OCI-LY7 (cell line): ENCODE data around the gene TEPSIN. TPM values are rescaled to one million over a fixed set of nuclear protein-coding genes. Genes with fewer than 3 reads are reported as not detected.

Source experiments
- BruUV-seq: library from RNA; stranded (reverse); fragments of 400-500 nt; replicated peaks from 2 replicates; lab custom pipeline; 2021; lab: Mats Ljungman, UMichigan
- CTCF ChIA-PET: fragments of 300-600 bp; sonication (Branson Sonifier 250); formaldehyde crosslinking; loops from one replicate; lab custom pipeline; 2022; ENCODE audit warnings: antibody characterized with exemption; ENCODE audit not compliant: unreplicated experiment; lab: Charles Lee
- POLR2A ChIA-PET: fragments of 300-600 bp; sonication (Branson Sonifier 250); formaldehyde crosslinking; loops from one replicate; lab custom pipeline; 2022; ENCODE audit warnings: antibody characterized with exemption; lab: Charles Lee
- DNase-seq: peaks from one replicate; pipeline ENCODE4 v3.0.0-alpha.2; 2015; ENCODE audit warnings: low spot score
- H2AFZ ChIP-seq: fragments of 200-600 bp; sonication (generic), shearing (Covaris generic); 2 replicates; pipeline ENCODE4 v1.6.1; 2014; ENCODE audit warnings: mild to moderate bottlenecking, antibody characterized with exemption, low read length, moderate library complexity
- H3K27ac ChIP-seq: fragments of 200-600 bp; sonication (generic); 2 replicates; pipeline ENCODE4 v1.5.1; 2014; ENCODE audit warnings: mixed run types, low read depth, mild to moderate bottlenecking, moderate library complexity, low read length, inconsistent platforms; ENCODE audit not compliant: poor library complexity, severe bottlenecking
- H3K36me3 ChIP-seq: fragments of 200-600 bp; sonication (generic); 2 replicates; pipeline ENCODE4 v1.6.1; 2014; ENCODE audit warnings: mild to moderate bottlenecking, antibody characterized with exemption, low read length, moderate library complexity, mixed read lengths; ENCODE audit not compliant: insufficient read depth
- H3K4me1 ChIP-seq: fragments of 200-600 bp; sonication (generic); 2 replicates; pipeline ENCODE4 v1.5.1; 2014; ENCODE audit warnings: mild to moderate bottlenecking, low read length; ENCODE audit not compliant: insufficient read depth, poor library complexity, severe bottlenecking
- H3K4me2 ChIP-seq: fragments of 200-600 bp; sonication (generic); 2 replicates; pipeline ENCODE4 v1.6.1; 2014; ENCODE audit warnings: mild to moderate bottlenecking, low read length
- H3K4me3 ChIP-seq: fragments of 200-600 bp; sonication (generic); 2 replicates; pipeline ENCODE4 v1.5.1; 2014; ENCODE audit warnings: mild to moderate bottlenecking, low read depth, low read length; ENCODE audit not compliant: poor library complexity, severe bottlenecking
- H3K79me2 ChIP-seq: fragments of 200-600 bp; sonication (generic); 2 replicates; pipeline ENCODE4 v1.6.1; 2016; ENCODE audit warnings: low read depth, mild to moderate bottlenecking, low read length, moderate library complexity, mixed read lengths; ENCODE audit not compliant: insufficient read depth
- H3K9me2 ChIP-seq: fragments of 200-600 bp; sonication (generic); 2 replicates; pipeline ENCODE4 v1.6.1; 2016; ENCODE audit warnings: mild to moderate bottlenecking, low read length, mixed read lengths; ENCODE audit not compliant: insufficient read depth
- H3K9me3 ChIP-seq: fragments of 200-600 bp; sonication (generic); 2 replicates; pipeline ENCODE4 v1.6.1; 2014; ENCODE audit warnings: mild to moderate bottlenecking, mixed run types, low read length, mixed read lengths
- H4K20me1 ChIP-seq: fragments of 200-600 bp; sonication (generic); 2 replicates; pipeline ENCODE4 v1.6.1; 2014; ENCODE audit warnings: mild to moderate bottlenecking, antibody characterized with exemption, low read length, moderate library complexity, mixed read lengths; ENCODE audit not compliant: insufficient read depth
- EZH2phosphoT487 ChIP-seq: fragments of 200-600 bp; sonication (generic); IDR thresholded peaks from 2 replicates; pipeline ENCODE4 v1.6.1; 2018; ENCODE audit warnings: low read depth, borderline replicate concordance, mild to moderate bottlenecking, mixed run types, antibody characterized with exemption, low read length, moderate library complexity, mixed read lengths
- intact Hi-C: fragments of 100-400 bp; cut with micrococcal nuclease; formaldehyde crosslinking; loops from one replicate; pipeline ENCODE4 v1.10.0; 2022; ENCODE audit not compliant: unreplicated experiment
- total RNA-seq, 2 experiments: library from RNA; depleted of rRNA in 1 of 2; stranded (reverse); fragments of >200 nt in 1 of 2; shearing (Covaris generic) in 1 of 2; gene quantifications; 2 replicates each; pipeline ENCODE4 v1.2.3, GENCODE V29; 2014 to 2022
- TF ChIP-seq, protein P1 (sequence below): fragments of 200-600 bp; sonication (generic); conservative IDR thresholded peaks from 2 replicates; pipeline ENCODE4 v1.5.1; 2014; ENCODE audit warnings: mild to moderate bottlenecking, antibody characterized with exemption, low read length, moderate library complexity, mixed read lengths

The TEPSIN gene
- total RNA-seq, 2 experiments from 2014 or later: 46.4 to 75.3 TPM

GRCh38 chr17:81260171-81260570, 21.3 kb upstream of the TEPSIN start:
- TF ChIP-seq EZH2phosphoT487: no peak
- TF ChIP-seq, protein P1, sequence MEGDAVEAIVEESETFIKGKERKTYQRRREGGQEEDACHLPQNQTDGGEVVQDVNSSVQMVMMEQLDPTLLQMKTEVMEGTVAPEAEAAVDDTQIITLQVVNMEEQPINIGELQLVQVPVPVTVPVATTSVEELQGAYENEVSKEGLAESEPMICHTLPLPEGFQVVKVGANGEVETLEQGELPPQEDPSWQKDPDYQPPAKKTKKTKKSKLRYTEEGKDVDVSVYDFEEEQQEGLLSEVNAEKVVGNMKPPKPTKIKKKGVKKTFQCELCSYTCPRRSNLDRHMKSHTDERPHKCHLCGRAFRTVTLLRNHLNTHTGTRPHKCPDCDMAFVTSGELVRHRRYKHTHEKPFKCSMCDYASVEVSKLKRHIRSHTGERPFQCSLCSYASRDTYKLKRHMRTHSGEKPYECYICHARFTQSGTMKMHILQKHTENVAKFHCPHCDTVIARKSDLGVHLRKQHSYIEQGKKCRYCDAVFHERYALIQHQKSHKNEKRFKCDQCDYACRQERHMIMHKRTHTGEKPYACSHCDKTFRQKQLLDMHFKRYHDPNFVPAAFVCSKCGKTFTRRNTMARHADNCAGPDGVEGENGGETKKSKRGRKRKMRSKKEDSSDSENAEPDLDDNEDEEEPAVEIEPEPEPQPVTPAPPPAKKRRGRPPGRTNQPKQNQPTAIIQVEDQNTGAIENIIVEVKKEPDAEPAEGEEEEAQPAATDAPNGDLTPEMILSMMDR: no peak
- Histone ChIP-seq H3K4me3 (no peak overlapping the region), H4K20me1 (no peaks in the 10 kb centered on the region), H3K27ac (no peak overlapping the region), H3K9me3 (no peaks in the 10 kb centered on the region), H2AFZ (no peak overlapping the region), H3K36me3 (peaks cover 19% of the 10 kb centered on the region; the same call in 1 of the 2 replicates), H3K79me2 (no peaks in the 10 kb centered on the region), H3K4me1 (no peaks in the 10 kb centered on the region), H3K9me2 (no peaks in the 10 kb centered on the region), H3K4me2 (no peak overlapping the region)
- CTCF ChIA-PET: no interaction called here
- DNase-seq: no peak
- POLR2A ChIA-PET: no interaction called here
- intact Hi-C loops: no loop called here
- BruUV-seq: no TSS peak

DNA sequence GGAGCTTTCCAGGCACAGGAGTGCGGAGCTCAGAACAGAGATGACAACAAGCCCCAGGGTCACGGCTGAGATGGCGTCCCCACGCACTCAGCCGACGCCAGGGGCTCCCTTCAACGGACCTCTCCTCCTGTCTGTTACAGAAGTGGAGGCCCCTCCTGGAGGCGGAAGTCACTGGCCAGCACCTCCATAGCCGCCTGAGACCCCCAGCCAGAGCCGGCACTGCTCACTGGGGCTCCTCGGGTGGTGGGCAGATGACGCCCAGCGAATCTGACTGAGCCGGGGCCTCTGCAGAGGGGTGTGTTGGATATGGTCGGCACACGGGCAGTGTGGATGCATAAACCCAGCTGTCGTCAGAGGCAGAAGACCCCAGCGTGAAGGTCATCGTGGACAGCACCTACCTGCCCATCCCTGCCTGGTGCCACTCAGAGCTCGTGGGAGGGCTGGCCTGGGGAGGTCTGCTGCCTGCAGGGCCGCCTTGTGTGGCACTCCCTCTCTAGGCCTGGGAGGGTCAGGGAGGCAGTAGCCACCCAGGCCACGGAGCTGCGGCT, 20.3 kb upstream of the TEPSIN start:
- peaks cover 20% of the 10 kb centered on the region; the same call in 1 of the 2 replicates for H3K36me3 ChIP-seq
- no peak for DNase-seq
- BruUV-seq: no TSS peak

GRCh38 chr17:81258292-81258691, 19.4 kb upstream of the TEPSIN start:
- no peak for DNase-seq
- Histone ChIP-seq H3K4me1 (peaks cover under 1% of the 10 kb centered on the region), H3K4me2 (no peak overlapping the region), H3K9me2 (no peaks in the 10 kb centered on the region), H3K27ac (no peak overlapping the region), H3K36me3 (peaks cover 24% of the 10 kb centered on the region; the same call in 1 of the 2 replicates), H3K9me3 (no peaks in the 10 kb centered on the region), H3K79me2 (no peaks in the 10 kb centered on the region), H2AFZ (no peak overlapping the region), H4K20me1 (no peaks in the 10 kb centered on the region), H3K4me3 (no peak overlapping the region)
- ChIA-PET CTCF (no interaction called here), POLR2A (interaction anchor here (0.6 to 0.9 kb wide), 3 partner anchors 16 to 340 kb away, joined by 3 to 5 read pairs (median 3); no protein-coding TSS in a partner anchor)
- BruUV-seq: no TSS peak
- TF ChIP-seq EZH2phosphoT487: no peak
- TF ChIP-seq, protein P1: no peak
- intact Hi-C loops: no loop called here

More for the DNA sequence above, 20.3 kb upstream of the TEPSIN start:
- POLR2A ChIA-PET: interaction anchor here (0.9 kb wide), 1 partner anchor 189 kb away, joined by 3 read pairs; no protein-coding TSS in a partner anchor
- Histone ChIP-seq H3K79me2 (no peaks in the 10 kb centered on the region), H4K20me1 (no peaks in the 10 kb centered on the region), H3K9me2 (no peaks in the 10 kb centered on the region), H2AFZ (no peak overlapping the region), H3K4me1 (no peaks in the 10 kb centered on the region), H3K27ac (no peak overlapping the region), H3K9me3 (no peaks in the 10 kb centered on the region), H3K4me3 (no peak overlapping the region), H3K4me2 (no peak overlapping the region)
- intact Hi-C loops: no loop called here
- no peak for TF ChIP-seq EZH2phosphoT487
- TF ChIP-seq, protein P1: no peak
- CTCF ChIA-PET: no interaction called here
